ENCODE data around the gene THSD7B.

THSD7B gene

DNA sequence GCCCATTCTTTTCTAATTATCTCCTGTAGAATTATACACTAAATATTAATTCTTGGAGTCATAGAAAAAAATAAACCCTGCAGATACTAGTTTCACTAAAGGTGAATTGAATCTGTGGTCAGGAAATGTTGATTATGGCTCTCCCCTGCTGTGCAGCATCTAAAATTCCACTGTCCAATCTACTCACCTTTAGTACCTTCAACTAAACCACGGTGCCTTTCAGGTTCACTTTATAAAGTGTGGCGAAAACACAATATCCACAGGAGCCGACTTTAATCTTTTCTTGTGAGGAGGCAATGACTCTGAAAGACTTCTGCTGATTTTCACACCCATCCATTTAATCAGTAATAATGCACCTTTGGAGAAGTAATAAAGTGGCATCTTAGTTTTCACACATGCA, 402.3 kb downstream of the THSD7B start:
- H3K27ac ChIP-seq, result no peak overlapping the region
- H3K27me3 ChIP-seq (ENCODE audit: insufficient read depth, low read depth), result 0 out of 2 replicates have a peak, but pooled peaks cover 3% of the 10 kb centered on the region
- TF ChIP-seq, protein P1, sequence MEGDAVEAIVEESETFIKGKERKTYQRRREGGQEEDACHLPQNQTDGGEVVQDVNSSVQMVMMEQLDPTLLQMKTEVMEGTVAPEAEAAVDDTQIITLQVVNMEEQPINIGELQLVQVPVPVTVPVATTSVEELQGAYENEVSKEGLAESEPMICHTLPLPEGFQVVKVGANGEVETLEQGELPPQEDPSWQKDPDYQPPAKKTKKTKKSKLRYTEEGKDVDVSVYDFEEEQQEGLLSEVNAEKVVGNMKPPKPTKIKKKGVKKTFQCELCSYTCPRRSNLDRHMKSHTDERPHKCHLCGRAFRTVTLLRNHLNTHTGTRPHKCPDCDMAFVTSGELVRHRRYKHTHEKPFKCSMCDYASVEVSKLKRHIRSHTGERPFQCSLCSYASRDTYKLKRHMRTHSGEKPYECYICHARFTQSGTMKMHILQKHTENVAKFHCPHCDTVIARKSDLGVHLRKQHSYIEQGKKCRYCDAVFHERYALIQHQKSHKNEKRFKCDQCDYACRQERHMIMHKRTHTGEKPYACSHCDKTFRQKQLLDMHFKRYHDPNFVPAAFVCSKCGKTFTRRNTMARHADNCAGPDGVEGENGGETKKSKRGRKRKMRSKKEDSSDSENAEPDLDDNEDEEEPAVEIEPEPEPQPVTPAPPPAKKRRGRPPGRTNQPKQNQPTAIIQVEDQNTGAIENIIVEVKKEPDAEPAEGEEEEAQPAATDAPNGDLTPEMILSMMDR (conservative IDR thresholded peaks at IDR 0.05; ENCODE audit: low read depth, low read length), result no peak
- H3K4me1 ChIP-seq (ENCODE audit: low read depth, poor library complexity, severe bottlenecking), result peaks cover 22% of the 10 kb centered on the region
- peak overlapping the region; percentile 82 for H3K4me2 ChIP-seq
- H3K9ac ChIP-seq, result no peak overlapping the region
- H4K20me1 ChIP-seq (ENCODE audit: insufficient read depth), result no peaks in the 10 kb centered on the region
- H2AFZ ChIP-seq (ENCODE audit: low read depth), result no peak overlapping the region
- no peaks in the 10 kb centered on the region for H3K36me3 ChIP-seq (ENCODE audit: insufficient read depth)
- H3K4me3 ChIP-seq (IDR thresholded peaks at IDR 0.05; ENCODE audit: insufficient read depth, low read depth, low read length), result no peak overlapping the region
- no peaks in the 10 kb centered on the region for H3K79me2 ChIP-seq (ENCODE audit: insufficient read depth, low read depth)

DNA sequence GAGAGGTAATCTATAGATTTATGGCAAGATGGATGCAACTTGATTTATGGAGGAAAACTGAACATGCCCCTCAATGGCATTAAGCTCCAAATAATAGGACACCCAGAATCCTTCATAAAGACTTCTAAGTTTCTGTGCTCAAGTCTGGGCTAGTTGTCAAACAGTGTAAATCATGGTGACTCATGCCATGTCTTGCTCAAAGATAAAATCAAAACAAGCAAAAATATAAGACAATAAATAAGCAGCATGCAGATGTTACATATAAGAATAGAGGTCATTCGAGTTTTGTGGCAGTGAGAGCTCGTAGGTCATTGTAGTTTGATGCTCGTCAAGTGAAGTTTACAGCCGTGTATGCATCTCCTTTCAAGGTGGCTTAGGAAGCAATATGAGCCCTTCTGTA, 403.2 kb downstream of the THSD7B start:
- no peaks in the 10 kb centered on the region for H3K36me3 ChIP-seq (ENCODE audit: insufficient read depth)
- no peak overlapping the region for H3K9ac ChIP-seq
- H3K4me3 ChIP-seq (IDR thresholded peaks at IDR 0.05; ENCODE audit: insufficient read depth, low read depth, low read length), result no peak overlapping the region
- no peak overlapping the region for H3K27ac ChIP-seq
- TF ChIP-seq, protein P1 (conservative IDR thresholded peaks at IDR 0.05; ENCODE audit: low read depth, low read length), result no peak
- H3K4me2 ChIP-seq, result no peak overlapping the region
- peaks cover 31% of the 10 kb centered on the region for H3K4me1 ChIP-seq (ENCODE audit: low read depth, poor library complexity, severe bottlenecking)
- H3K27me3 ChIP-seq (ENCODE audit: insufficient read depth, low read depth), result 0 out of 2 replicates have a peak, but pooled peaks cover 3% of the 10 kb centered on the region
- H2AFZ ChIP-seq (ENCODE audit: low read depth), result no peak overlapping the region
- H3K79me2 ChIP-seq (ENCODE audit: insufficient read depth, low read depth), result no peaks in the 10 kb centered on the region
- H4K20me1 ChIP-seq (ENCODE audit: insufficient read depth), result no peaks in the 10 kb centered on the region

DNA sequence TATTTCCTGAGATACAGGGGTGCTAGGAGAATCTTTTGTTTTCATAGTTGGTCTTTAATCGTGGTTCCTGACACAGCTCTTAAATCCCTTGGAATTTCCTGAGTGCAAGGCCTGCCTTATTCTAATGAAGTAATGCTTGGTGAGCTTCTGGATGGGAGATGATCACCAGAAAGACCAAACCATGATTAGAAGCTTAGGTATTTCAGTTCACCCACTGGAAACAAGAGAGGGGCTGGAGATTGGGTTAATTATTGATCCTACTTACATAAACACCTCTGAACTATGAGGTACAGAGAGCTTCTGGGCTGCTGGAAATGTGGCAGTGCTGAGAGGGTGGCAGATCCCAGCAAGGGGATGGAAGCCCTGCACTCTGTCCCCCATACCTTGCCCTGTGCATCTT, 406.8 kb downstream of the THSD7B start:
- H3K27me3 ChIP-seq (ENCODE audit: insufficient read depth, low read depth), result 0 out of 2 replicates have a peak, but pooled peaks cover 3% of the 10 kb centered on the region
- no peak overlapping the region for H3K4me2 ChIP-seq
- H3K27ac ChIP-seq, result no peak overlapping the region
- H3K9ac ChIP-seq, result no peak overlapping the region
- TF ChIP-seq, protein P1 (conservative IDR thresholded peaks at IDR 0.05; ENCODE audit: low read depth, low read length), result no peak
- H3K4me1 ChIP-seq (ENCODE audit: low read depth, poor library complexity, severe bottlenecking), result peaks cover 41% of the 10 kb centered on the region
- H2AFZ ChIP-seq (ENCODE audit: low read depth), result no peak overlapping the region
- no peaks in the 10 kb centered on the region for H3K36me3 ChIP-seq (ENCODE audit: insufficient read depth)
- no peak overlapping the region for H3K4me3 ChIP-seq (IDR thresholded peaks at IDR 0.05; ENCODE audit: insufficient read depth, low read depth, low read length)
- no peaks in the 10 kb centered on the region for H3K79me2 ChIP-seq (ENCODE audit: insufficient read depth, low read depth)
- H4K20me1 ChIP-seq (ENCODE audit: insufficient read depth), result no peaks in the 10 kb centered on the region

DNA sequence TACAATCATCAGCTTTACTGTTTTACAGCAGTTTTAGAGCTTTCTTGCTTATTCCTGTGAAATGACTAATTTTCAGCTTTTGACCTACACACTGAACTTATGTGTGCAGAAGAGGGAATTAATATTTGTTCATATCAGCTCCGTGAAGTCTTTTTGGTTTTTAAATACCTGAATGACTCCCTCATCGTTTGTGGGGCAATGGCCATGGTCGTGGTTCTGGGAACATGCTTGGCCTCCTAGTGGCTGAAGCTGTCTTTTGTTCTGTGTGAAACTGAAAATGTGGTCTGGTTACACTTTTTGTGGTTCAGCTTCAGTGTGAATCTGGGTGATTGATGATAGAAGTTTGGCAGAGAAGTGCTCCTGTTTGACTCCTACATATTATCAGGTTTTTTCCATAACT, 408.1 kb downstream of the THSD7B start:
- H4K20me1 ChIP-seq (ENCODE audit: insufficient read depth), result no peaks in the 10 kb centered on the region
- H3K36me3 ChIP-seq (ENCODE audit: insufficient read depth), result no peaks in the 10 kb centered on the region
- H3K27me3 ChIP-seq (ENCODE audit: insufficient read depth, low read depth), result 0 out of 2 replicates have a peak, but pooled peaks cover 3% of the 10 kb centered on the region
- TF ChIP-seq, protein P1 (conservative IDR thresholded peaks at IDR 0.05; ENCODE audit: low read depth, low read length), result peak; percentile 62
- no peak overlapping the region for H2AFZ ChIP-seq (ENCODE audit: low read depth)
- H3K9ac ChIP-seq, result no peak overlapping the region
- peak overlapping the region; percentile 43 for H3K4me2 ChIP-seq
- H3K4me3 ChIP-seq (IDR thresholded peaks at IDR 0.05; ENCODE audit: insufficient read depth, low read depth, low read length), result no peak overlapping the region
- peaks cover 28% of the 10 kb centered on the region for H3K4me1 ChIP-seq (ENCODE audit: low read depth, poor library complexity, severe bottlenecking)
- no peaks in the 10 kb centered on the region for H3K79me2 ChIP-seq (ENCODE audit: insufficient read depth, low read depth)
- H3K27ac ChIP-seq, result no peak overlapping the region

Data from KMS-11 (cell line).